Stimulated activated CD4-positive, alpha-beta T cell treated with anti-CD3 and anti-CD28 coated beads, TNF-alpha, amount 100 ng/mL, for 4 hours (primary cell): Measurements from ENCODE around the gene CDC73.
"Not testable (repeated sequence)": the region's sequence is repeated elsewhere in the genome, so short reads cannot be mapped to it uniquely, and the experiment has no call there.

Source experiments
- DNase-seq, 3 experiments: peaks; one replicate each; pipeline ENCODE4 v3.0.0-alpha.2; 2020; ENCODE audit warnings: low read depth in 3 of 3

The CDC73 gene

DNA sequence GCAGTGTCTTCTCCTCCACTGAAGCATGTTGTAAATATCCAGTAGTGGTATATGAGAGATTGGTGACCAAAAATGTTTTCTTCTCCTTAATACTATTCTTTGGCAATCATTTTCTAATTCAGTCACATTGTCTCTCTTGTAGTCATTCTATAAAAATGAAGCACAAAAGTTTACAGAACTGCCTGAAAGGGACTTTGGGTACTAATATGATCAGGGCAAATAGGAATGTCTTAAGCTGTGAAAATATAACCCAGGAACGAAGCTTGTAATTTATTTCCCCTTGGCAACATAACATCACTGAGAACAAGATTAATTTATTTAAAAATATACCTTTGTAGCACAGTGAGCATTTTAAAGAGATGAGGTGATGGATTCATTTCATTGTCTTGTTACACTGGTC, 59.7 kb downstream of the CDC73 start:
- no peak for DNase-seq

DNA sequence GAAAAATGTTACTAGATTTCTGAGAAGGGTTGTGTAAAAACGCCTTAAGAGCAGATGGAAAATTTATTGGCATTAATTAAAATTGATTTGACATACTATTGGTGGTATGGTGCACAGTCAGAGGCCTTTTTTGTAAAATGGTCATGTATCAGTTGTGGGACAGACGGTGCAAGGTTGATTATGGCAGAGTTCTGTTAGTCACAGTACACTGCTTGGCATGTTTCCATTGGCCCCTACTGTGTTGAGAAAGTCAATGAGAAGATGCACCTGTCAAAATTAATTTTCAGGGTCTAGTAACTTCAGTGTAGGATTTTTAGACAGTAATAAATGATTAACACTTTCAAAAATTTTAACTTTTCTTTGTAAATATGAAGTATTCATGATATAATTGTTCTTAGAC, 60.2 kb downstream of the CDC73 start:
- no peak for DNase-seq

GRCh38 chr1:193183019-193183627, 61.3 kb downstream of the CDC73 start:
- no peak for DNase-seq

DNA sequence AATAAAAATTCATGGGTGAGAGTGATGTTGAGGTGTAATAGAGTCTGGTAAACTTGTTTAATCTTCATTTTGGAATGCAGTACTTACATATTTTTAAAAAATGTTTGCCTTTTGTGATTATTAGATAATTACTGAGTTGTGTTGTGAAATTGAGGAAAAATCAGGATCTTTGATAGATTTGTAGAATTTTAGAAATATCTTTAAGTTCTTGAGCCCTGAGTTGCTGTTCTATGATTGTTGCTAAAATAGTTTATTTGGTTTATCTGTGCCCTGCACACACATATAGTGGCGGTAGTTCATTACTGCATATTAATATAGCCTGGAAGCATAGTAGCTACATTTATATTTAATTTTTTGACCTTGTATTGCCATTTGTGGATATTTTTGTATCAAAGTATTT, 62.9 kb downstream of the CDC73 start:
- DNase-seq = no peak

GRCh38 chr1:193185211-193185610, 63.4 kb downstream of the CDC73 start:
- DNase-seq = no peak

DNA sequence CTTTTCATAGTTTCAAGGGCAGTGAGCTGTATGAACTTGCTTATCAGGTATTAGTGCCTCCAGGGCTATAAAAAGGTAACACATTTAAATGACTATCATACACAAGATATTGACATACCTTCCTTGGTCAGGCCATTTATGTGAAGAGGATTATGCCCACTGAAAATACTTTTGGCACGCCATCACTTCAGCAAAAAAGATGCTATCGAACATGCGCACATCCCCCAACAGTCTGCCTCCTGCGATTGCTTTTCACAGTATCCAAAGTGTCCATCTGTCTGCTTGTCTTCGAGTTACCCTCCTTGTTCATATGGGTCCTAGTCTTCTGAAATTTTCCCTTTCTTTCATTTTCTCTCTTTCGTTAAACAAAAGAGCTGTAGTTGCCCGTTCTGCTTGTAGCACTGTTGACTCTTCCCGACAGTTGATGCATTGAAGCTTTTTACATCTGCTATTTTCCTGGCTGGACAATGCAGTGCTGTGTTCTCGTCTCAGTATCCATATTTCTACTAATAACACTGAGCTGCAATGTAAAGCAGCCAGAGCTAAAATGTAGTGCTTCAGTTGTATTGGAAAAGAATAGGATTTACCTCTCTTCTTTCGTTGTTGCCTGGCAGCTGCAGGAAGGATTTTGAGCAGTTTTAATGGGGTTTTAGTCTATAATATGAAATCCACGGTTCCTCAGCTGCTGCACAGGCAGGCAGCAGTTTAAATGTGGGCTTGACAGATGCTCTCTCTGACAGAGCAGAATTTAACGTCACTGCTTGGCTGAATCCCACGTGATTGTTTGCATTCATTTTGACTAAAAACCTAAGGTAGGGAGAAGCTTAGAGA, 64.3 kb downstream of the CDC73 start, which contains the start of gene B3GALT2:
Gene B3GALT2, minus strand, starts transcription at position 713 of the 831 bp plus-strand sequence. CDS start 5,051 bp downstream, outside the sequence.
- no peak for DNase-seq

DNA sequence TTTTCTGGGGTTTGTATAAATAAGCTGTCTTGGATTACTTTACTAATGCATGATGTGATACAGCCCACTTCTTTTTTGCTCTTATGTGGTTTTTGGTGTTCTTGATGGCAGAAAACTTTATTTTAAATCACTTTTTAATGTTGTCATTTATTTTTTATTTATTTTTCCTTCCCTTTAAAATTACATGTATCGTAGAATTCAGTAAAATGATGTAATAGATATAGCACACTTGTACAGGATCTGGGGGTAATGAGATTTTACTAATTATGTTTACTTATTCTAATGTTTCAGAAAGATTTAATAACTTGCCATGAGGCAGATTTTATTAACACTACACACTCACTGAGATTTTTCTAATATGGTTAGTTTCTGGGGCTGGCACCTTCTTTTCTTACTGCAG, 65.3 kb downstream of the CDC73 start:
- no peak for DNase-seq

DNA sequence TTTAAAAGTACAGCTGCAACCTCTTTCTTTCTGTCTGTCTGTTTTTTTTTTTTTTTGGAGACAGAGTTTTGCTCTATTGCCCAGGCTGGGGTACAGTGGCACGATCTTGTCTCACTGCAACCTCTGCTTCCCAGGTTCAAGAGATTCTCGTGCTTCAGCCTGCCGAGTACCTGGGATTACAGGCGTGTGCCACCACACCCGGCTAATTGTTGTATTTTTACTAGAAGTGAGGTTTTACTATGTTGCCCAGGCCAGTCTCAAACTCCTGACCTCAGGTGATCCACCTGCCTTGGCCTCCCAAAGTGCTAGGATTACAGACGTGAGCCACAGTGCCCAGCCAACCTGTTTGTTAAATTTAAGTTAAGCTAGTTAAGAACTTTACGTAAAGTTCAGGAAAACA, 67.1 kb downstream of the CDC73 start:
- DNase-seq = not testable (repeated sequence)

DNA sequence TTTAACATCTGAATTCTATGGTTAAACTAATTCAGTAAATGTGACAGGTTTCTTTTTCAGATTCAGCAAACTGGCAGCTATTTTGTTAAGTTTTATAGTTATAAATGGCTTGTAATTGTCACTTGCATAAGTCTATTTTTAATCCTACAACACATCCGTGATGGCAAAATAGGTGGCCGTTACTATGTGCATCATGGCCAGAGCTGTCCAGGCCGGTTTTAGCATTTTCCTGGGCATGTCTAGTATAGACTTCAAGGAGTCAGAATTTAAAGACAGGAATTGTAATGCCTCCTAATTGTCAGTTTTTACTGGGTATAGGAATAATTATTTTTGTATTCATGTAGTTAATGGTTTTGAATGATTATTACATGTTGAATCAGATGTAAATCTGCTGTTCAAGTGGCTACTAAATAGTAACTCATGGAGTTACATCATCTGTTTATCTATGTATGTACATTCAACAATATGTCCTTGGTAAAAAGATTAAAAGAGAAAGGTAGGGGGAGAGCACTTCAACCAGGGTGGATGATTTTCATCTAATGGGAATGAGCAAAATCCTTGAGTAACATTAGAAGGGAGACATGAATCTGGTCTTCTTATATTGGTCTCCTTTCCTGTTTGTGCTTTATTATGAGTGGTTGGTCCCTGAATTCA, 67.7 kb downstream of the CDC73 start:
- DNase-seq = no peak

GRCh38 chr1:193190096-193190744, 68.4 kb downstream of the CDC73 start:
- DNase-seq = no peak

- DNase-seq = no peak
Measured at GRCh38 chr1:193192586-193192985, 70.8 kb downstream of the CDC73 start.

- DNase-seq = no peak
Measured at GRCh38 chr1:193199940-193200339, 78.1 kb downstream of the CDC73 start.

GRCh38 chr1:193201021-193201420, 79.2 kb downstream of the CDC73 start:
- no peak for DNase-seq

DNA sequence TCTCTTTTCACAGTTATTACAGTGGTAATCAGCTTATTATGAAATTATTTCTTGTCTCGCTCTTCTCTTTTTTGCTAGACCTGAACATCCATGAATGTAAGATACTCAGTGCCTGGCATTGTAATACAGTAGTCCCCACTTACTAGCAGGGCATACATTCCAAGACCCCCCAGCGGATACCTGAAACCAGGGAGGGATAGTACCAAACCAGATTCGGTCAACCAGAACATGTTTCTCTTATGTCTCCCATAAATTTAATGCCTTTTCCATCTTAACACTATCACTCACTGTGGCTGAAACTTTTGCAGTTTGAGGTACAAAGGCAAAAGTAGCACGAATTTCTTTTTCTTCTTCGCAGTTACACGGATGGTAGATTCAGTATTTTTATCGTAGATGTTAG, 89.2 kb downstream of the CDC73 start:
- DNase-seq = no peak

- DNase-seq = no peak
Measured at GRCh38 chr1:193211539-193211938, 89.7 kb downstream of the CDC73 start.

DNA sequence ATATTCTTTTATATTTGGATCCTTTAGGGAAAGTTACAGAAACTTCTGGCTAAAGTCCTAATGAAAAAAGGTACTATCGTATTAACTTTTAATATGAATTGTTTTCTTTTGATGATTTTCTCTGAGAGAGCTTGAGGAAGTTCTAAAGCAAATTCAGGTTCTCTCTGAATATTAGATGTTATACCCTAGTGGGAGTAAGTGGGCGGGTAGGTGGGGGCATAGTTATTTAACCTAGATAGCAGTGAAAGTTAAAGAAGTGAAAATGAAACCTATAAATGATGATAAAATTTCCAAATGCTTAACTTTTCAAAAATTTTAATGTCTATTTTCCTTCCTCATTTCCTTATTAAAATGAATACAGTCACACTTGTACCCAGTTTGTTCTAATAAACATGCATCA, 90.8 kb downstream of the CDC73 start:
- DNase-seq = no peak

DNA sequence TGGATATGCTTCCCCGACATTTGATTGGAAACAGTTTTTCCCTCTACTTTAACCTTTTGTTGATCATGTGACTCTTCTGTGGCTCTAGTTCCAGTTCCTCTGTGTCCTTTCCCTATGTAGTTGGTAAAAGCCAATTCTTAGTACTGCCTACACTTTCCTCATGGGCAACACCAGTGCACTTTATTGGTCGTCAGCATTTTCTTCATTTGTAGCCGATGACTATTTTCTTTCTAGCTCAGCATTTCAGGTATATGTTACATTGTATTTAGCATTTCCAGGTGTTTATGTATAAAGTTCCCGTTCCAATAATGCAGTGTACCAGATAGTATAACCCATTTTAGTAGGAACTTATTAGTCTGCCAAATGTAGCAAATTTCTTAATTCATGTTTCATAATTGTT, 92.2 kb downstream of the CDC73 start:
- no peak for DNase-seq

DNA sequence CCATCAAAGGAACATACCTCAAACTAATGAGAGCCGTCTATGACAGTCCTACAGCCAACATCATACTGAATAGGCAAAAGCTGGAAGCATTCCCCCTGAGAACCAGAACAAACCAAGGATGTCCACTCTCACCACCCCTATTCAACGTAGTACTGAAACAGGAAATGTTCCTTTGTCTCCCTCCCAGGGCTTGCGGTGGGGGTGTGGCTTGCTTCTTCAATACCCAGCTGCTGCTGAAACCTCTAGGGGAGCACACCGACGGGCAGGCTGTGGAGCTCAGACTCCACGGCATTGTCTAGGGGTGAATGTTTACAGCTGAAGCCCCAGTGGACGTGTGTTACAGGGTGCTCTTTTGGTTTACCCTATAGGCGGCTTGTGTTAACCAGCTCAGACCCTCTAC, 95.1 kb downstream of the CDC73 start:
- no peak for DNase-seq

- no peak for DNase-seq
Measured at GRCh38 chr1:193219391-193219790, 97.6 kb downstream of the CDC73 start.

GRCh38 chr1:193221651-193222050, 99.8 kb downstream of the CDC73 start:
- DNase-seq = no peak

DNA sequence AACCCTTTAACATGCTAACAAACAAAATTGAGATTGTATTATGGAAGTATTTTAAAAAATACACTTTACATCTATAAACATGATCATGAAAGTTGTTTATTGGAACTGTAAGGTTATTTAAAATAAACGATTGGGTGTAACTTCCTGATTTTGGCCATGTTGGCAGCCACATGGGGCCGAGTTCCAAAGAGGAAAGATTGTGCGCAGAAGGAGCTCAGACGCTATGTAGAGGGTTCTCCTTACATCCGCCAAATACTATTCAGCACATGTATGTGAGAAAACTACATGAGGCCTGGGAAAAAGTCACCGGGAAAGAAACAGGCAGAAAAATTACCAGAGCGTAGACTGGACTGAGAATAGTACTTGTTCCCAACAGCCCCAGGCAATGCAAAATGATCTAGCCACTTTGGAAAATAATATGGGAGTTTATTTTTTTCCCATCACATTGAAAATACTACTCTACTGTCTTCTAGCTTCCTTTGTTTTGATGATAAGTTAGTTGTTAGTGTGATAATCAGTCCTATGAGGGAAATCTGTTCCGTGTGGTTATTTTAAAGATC, 100.3 kb downstream of the CDC73 start:
- no peak for DNase-seq

DNA sequence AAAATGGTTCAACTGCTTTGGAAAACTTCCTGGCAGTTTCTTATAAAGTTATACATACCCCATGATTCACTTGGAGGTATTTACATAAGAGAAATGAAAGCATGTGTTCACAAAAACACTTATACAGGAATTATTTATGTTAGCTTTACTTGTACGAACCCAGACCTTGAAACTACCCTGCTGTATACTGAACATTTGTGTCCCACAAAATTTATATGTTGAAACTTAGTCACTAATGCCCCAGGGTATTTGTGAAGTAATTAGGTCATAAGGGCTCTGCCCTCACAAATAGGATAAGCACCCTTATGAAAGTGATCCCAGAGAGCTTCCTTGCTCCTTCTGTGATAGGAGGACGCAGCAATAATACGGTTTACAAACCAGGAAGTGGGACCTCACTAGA, 107.3 kb downstream of the CDC73 start:
- DNase-seq = no peak
